Measurements from ENCODE around the gene UQCC3. TPM values are rescaled to one million over a fixed set of nuclear protein-coding genes. Genes with fewer than 3 reads are reported as not detected.

UQCC3 gene
- total and polyA plus RNA-seq, 2 of the 13 experiments (the other 11 are each of a cell fraction or from before 2014, with no cell fraction given), result 7.7 to 16.0 TPM

DNA sequence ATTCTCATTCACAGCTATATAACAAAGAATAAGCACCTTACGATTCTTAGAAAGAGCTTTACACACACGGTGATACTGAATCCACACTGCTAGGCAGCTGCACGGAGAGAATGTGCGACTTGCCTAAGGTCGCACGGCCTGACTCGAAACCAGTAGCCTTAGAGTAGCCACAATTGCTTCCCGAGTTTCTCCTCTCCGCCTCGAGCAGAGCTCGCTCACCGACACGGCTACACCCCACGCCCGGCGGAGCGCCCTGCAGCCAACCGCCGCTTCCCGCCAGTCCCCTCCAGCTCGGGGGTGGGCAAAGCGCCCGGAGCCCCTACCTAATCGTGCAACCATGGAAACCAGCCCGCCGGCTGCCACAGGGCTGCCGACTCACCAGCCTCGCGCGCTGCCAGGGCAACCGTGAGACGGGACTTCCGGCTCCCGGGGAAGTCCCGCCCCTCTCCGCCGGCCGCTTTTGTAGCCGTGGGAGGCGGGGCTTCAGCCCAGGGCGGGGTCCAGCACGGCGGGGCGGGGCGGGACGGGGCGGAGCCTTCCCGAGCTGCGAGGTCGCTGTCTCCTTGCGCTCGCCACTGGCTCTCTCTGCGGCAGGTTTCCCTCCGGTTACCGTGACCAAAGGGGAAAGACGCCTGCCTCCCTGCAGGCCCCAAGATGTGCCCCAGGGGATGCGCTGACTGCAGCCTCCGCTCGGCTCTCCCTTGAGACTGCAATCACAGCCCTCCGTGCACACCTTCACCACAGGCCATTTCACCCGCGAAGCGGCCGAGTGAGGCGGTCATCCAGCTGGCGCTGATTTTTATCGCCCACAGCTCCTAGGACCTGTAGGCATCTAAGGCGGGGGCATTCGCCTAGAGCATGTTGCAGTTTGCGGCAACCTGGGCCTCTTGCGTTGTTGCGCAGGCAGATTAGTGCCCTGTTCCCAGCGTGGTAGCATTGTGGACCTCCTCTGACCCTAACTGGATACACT, 34.7 kb downstream of the UQCC3 start (continued):
- TF ChIP-seq, protein P1, sequence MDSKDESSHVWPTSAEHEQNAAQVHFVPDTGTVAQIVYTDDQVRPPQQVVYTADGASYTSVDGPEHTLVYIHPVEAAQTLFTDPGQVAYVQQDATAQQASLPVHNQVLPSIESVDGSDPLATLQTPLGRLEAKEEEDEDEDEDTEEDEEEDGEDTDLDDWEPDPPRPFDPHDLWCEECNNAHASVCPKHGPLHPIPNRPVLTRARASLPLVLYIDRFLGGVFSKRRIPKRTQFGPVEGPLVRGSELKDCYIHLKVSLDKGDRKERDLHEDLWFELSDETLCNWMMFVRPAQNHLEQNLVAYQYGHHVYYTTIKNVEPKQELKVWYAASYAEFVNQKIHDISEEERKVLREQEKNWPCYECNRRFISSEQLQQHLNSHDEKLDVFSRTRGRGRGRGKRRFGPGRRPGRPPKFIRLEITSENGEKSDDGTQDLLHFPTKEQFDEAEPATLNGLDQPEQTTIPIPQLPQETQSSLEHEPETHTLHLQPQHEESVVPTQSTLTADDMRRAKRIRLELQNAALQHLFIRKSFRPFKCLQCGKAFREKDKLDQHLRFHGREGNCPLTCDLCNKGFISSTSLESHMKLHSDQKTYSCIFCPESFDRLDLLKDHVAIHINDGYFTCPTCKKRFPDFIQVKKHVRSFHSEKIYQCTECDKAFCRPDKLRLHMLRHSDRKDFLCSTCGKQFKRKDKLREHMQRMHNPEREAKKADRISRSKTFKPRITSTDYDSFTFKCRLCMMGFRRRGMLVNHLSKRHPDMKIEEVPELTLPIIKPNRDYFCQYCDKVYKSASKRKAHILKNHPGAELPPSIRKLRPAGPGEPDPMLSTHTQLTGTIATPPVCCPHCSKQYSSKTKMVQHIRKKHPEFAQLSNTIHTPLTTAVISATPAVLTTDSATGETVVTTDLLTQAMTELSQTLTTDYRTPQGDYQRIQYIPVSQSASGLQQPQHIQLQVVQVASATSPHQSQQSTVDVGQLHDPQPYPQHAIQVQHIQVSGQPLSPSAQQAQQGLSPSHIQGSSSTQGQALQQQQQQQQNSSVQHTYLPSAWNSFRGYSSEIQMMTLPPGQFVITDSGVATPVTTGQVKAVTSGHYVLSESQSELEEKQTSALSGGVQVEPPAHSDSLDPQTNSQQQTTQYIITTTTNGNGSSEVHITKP (CRISPR knock-in tag; IDR thresholded peaks at IDR 0.05; ENCODE audit: low read depth), result no peak
- TF ChIP-seq ERF (CRISPR knock-in tag; IDR thresholded peaks at IDR 0.05) (0 out of 2 replicates have a peak, but pooled peaks have one; percentile 36), JDP2 (CRISPR knock-in tag; IDR thresholded peaks at IDR 0.05; ENCODE audit: borderline replicate concordance) (no peak), SP4 (CRISPR knock-in tag; IDR thresholded peaks at IDR 0.05) (peak; percentile 79), ZNF3 (CRISPR knock-in tag; IDR thresholded peaks at IDR 0.05) (no peak), SAP130 (CRISPR knock-in tag; IDR thresholded peaks at IDR 0.05; ENCODE audit: low read depth) (peak; percentile 90), ATAD3A (CRISPR knock-in tag; IDR thresholded peaks at IDR 0.05) (no peak)
- TF ChIP-seq, protein P2, sequence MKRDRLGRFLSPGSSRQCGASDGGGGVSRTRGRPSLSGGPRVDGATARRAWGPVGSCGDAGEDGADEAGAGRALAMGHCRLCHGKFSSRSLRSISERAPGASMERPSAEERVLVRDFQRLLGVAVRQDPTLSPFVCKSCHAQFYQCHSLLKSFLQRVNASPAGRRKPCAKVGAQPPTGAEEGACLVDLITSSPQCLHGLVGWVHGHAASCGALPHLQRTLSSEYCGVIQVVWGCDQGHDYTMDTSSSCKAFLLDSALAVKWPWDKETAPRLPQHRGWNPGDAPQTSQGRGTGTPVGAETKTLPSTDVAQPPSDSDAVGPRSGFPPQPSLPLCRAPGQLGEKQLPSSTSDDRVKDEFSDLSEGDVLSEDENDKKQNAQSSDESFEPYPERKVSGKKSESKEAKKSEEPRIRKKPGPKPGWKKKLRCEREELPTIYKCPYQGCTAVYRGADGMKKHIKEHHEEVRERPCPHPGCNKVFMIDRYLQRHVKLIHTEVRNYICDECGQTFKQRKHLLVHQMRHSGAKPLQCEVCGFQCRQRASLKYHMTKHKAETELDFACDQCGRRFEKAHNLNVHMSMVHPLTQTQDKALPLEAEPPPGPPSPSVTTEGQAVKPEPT (CRISPR knock-in tag; IDR thresholded peaks at IDR 0.05; ENCODE audit: low read depth), result no peak
- TF ChIP-seq, protein P3, sequence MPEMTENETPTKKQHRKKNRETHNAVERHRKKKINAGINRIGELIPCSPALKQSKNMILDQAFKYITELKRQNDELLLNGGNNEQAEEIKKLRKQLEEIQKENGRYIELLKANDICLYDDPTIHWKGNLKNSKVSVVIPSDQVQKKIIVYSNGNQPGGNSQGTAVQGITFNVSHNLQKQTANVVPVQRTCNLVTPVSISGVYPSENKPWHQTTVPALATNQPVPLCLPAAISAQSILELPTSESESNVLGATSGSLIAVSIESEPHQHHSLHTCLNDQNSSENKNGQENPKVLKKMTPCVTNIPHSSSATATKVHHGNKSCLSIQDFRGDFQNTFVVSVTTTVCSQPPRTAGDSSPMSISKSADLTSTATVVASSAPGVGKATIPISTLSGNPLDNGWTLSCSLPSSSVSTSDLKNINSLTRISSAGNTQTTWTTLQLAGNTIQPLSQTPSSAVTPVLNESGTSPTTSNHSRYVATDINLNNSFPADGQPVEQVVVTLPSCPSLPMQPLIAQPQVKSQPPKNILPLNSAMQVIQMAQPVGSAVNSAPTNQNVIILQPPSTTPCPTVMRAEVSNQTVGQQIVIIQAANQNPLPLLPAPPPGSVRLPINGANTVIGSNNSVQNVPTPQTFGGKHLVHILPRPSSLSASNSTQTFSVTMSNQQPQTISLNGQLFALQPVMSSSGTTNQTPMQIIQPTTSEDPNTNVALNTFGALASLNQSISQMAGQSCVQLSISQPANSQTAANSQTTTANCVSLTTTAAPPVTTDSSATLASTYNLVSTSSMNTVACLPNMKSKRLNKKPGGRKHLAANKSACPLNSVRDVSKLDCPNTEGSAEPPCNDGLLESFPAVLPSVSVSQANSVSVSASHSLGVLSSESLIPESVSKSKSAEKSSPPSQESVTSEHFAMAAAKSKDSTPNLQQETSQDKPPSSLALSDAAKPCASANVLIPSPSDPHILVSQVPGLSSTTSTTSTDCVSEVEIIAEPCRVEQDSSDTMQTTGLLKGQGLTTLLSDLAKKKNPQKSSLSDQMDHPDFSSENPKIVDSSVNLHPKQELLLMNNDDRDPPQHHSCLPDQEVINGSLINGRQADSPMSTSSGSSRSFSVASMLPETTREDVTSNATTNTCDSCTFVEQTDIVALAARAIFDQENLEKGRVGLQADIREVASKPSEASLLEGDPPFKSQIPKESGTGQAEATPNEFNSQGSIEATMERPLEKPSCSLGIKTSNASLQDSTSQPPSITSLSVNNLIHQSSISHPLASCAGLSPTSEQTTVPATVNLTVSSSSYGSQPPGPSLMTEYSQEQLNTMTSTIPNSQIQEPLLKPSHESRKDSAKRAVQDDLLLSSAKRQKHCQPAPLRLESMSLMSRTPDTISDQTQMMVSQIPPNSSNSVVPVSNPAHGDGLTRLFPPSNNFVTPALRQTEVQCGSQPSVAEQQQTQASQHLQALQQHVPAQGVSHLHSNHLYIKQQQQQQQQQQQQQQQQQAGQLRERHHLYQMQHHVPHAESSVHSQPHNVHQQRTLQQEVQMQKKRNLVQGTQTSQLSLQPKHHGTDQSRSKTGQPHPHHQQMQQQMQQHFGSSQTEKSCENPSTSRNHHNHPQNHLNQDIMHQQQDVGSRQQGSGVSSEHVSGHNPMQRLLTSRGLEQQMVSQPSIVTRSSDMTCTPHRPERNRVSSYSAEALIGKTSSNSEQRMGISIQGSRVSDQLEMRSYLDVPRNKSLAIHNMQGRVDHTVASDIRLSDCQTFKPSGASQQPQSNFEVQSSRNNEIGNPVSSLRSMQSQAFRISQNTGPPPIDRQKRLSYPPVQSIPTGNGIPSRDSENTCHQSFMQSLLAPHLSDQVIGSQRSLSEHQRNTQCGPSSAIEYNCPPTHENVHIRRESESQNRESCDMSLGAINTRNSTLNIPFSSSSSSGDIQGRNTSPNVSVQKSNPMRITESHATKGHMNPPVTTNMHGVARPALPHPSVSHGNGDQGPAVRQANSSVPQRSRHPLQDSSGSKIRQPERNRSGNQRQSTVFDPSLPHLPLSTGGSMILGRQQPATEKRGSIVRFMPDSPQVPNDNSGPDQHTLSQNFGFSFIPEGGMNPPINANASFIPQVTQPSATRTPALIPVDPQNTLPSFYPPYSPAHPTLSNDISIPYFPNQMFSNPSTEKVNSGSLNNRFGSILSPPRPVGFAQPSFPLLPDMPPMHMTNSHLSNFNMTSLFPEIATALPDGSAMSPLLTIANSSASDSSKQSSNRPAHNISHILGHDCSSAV (CRISPR knock-in tag; IDR thresholded peaks at IDR 0.05; ENCODE audit: borderline replicate concordance), result no peak
- TF ChIP-seq, protein P4, sequence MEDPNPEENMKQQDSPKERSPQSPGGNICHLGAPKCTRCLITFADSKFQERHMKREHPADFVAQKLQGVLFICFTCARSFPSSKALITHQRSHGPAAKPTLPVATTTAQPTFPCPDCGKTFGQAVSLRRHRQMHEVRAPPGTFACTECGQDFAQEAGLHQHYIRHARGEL (CRISPR knock-in tag; IDR thresholded peaks at IDR 0.05), result no peak
- TF ChIP-seq, protein P5, sequence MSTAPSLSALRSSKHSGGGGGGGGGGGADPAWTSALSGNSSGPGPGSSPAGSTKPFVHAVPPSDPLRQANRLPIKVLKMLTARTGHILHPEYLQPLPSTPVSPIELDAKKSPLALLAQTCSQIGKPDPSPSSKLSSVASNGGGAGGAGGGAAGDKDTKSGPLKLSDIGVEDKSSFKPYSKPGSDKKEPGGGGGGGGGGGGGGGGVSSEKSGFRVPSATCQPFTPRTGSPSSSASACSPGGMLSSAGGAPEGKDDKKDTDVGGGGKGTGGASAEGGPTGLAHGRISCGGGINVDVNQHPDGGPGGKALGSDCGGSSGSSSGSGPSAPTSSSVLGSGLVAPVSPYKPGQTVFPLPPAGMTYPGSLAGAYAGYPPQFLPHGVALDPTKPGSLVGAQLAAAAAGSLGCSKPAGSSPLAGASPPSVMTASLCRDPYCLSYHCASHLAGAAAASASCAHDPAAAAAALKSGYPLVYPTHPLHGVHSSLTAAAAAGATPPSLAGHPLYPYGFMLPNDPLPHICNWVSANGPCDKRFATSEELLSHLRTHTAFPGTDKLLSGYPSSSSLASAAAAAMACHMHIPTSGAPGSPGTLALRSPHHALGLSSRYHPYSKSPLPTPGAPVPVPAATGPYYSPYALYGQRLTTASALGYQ (CRISPR knock-in tag; IDR thresholded peaks at IDR 0.05), result no peak
